NCI-H1048 (cell line): Measurements from ENCODE around the gene SPHKAP.
"Not testable (repeated sequence)": the region's sequence is repeated elsewhere in the genome, so short reads cannot be mapped to it uniquely, and the experiment has no call there.

Experiments used
- DNase-seq: peaks from one replicate; lab custom pipeline; 2025; lab: John Stamatoyannopoulos, UW

SPHKAP gene, protein sequence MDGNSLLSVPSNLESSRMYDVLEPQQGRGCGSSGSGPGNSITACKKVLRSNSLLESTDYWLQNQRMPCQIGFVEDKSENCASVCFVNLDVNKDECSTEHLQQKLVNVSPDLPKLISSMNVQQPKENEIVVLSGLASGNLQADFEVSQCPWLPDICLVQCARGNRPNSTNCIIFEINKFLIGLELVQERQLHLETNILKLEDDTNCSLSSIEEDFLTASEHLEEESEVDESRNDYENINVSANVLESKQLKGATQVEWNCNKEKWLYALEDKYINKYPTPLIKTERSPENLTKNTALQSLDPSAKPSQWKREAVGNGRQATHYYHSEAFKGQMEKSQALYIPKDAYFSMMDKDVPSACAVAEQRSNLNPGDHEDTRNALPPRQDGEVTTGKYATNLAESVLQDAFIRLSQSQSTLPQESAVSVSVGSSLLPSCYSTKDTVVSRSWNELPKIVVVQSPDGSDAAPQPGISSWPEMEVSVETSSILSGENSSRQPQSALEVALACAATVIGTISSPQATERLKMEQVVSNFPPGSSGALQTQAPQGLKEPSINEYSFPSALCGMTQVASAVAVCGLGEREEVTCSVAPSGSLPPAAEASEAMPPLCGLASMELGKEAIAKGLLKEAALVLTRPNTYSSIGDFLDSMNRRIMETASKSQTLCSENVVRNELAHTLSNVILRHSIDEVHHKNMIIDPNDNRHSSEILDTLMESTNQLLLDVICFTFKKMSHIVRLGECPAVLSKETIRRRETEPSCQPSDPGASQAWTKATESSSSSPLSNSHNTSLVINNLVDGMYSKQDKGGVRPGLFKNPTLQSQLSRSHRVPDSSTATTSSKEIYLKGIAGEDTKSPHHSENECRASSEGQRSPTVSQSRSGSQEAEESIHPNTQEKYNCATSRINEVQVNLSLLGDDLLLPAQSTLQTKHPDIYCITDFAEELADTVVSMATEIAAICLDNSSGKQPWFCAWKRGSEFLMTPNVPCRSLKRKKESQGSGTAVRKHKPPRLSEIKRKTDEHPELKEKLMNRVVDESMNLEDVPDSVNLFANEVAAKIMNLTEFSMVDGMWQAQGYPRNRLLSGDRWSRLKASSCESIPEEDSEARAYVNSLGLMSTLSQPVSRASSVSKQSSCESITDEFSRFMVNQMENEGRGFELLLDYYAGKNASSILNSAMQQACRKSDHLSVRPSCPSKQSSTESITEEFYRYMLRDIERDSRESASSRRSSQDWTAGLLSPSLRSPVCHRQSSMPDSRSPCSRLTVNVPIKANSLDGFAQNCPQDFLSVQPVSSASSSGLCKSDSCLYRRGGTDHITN (N-terminal part only)

DNA sequence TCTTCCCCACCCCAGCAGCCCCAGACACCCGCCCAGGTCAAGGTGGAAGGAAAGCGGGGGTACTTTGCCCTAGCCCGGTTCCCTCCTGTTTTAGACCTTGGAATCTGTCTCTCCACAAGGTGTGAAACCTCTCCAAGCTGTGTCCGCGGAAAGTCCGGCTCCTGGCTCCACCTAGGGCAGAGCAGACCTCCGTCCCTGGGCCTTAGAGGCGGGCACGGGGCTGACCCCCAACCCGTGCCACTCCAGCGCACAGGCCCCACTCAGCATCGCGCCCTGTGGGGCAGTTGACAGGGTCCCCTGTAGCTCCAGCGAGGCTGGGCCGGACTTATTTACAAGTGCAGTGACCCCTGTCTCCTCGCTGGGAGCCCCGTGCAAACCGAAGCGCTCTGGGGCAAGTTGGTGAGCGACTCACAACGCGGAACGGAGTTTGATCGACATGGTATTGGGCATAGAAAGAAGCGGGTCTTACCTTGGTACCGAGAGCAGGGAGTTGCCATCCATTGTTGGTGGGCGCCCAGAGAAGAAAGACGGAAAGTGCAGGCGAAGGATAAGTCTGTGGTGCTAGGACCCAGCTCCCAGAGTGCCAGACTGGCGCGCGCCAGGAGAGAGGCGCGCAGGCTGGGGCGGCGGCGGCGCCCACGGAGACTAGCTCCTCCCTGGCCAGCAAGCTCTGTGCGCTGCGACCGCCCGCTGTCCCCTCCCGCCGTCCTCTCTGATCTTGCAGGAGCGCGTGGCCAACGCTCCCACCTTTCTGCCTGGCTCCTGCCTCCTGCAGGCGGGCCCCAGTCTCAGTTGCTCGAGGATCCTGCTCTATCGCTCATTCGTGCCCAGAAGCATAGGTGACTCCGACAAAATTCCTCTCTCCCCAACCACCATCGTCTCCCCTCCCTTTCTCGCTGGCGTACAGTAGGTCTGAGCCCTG, at the start of gene SPHKAP:
Gene SPHKAP (minus strand): TSS at position 590 of the 922 bp plus-strand sequence. CDS start 89 bp downstream, at position 501.
- no peak for DNase-seq

DNA sequence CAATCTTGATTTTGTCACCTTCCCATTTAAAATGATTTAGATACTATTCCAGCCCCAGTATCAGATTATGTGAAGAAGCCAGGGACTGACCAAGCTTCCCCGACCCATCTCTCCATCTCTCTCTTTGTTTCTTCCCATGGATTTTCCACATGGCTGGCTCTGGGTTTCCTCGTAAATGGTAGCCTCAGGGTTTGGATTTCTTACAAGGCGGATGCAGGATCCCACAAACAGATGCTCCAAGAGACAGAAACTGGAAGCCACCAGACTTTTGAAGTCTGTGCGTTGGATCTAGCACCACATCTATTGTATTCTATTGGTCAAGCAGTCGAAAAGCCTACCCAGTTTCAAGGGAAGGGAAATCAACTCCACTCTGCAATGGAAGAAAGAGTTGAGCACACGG, 46.0 kb upstream of the SPHKAP start:
- no peak for DNase-seq

DNA sequence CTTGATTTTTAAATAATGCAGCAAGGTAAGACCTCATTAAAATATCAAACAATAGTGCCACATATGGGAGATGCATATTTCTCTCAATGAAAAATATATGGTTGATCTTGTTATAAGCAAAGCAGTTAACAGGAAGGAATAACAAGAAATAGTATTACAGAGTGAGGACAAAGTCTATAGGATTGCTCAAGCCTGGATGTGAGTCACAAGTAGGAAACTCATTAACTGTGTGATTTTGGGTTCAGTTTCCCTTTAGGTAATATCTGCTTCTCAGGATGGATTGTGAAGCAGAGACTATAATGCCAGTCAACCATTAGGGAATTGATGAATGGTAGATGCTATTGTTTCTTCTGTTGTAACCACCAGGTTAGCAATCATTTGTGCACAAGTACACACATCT, 42.9 kb upstream of the SPHKAP start:
- no peak for DNase-seq

DNA sequence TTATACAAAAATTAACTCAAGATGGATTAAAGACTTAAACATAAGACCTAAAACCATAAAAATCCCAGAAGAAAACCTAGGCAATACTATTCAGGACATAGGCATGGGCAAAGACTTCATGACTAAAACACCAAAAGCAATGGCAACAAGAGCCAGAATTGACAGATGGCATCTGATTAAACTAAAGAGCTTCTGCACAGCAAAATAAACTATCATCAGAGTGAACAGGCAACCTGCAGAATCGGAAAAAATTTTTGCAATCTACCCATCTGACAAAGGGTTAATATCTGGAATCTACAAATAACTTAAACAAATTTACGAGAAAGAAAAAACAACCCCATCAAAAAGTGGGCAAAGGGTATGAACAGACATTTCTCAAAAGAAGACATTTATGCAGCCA, 37.1 kb upstream of the SPHKAP start:
- not testable (repeated sequence) for DNase-seq

DNA sequence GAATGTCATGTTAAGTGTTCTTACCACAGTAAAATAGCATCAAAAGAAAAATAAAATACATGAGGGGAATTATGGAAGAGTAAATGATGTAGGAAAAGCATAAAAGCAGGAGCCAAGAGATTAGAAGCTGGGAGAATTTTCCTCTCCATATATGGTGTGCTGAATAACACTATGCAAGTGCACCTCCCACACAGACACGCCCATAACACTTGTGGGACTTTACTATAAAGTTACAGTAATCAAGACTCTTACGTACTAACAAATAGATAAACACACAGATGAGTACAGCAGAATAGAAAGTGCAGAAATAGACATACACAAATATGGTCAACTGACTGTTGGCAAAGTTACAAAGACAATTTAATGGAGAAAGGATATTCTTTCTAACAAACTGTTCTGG, 16.0 kb upstream of the SPHKAP start:
- DNase-seq, result no peak

DNA sequence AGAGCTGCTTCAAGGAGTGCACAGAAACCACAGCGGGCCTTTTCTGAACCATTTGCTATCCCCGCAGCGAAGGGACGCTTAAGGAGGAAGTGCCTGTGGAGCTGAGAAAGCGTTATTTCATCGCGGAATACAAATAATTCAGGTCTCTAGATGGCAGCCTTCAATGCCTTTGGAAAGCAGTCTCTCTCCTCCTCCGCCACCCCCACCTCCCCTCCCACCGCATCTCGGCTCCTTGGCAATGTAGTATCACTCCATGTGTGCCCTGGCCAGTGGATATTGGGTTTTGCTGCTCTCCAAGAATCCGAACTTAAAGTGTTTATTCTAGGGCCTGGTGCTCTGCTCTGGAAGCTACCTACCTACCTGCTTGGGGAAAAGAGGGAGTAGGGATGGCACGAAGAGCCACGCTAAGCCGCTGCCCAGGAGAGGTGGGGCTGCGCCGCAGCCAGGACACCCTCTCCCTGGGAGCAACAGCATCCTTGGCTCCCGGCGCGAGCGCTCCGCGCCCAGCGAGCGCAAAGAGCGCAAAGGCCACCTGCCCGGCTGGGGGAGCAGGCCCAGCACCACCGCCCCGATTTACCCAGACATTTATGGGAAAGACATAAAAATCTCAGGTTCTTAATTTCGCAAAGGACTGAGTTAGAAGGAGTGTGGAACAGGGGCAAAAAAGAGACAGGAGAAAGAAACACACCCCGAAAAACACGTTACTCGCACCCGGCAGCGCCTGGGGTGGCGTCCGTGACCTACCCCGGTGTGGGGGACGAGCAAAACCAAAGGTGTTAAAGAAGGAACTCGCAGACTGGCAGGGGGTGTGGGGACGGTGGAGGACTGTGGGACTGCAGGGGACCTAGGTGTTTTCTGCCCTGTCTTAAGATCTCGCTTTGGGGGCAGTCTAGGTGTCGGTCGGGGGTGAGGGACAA, 1.0 kb downstream of the SPHKAP start:
- DNase-seq, result no peak

DNA sequence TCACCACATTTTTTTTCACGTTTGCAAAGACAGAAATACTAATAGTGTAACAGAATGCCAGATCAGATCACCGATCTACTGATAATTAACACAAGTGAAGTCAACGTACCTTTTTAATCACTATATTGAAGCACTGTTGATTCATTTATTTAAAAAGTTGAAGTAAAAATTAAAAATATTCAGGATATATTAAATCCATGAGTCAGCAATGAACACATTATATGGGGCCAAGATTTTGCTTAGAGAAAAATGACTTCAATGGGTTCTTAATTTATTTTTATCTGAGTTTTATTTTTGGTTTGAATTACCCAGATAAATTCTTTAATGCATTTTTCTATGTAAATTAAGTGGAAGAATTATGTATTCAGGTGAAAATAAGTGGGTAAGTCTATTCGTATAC, 14.2 kb downstream of the SPHKAP start:
- no peak for DNase-seq

DNA sequence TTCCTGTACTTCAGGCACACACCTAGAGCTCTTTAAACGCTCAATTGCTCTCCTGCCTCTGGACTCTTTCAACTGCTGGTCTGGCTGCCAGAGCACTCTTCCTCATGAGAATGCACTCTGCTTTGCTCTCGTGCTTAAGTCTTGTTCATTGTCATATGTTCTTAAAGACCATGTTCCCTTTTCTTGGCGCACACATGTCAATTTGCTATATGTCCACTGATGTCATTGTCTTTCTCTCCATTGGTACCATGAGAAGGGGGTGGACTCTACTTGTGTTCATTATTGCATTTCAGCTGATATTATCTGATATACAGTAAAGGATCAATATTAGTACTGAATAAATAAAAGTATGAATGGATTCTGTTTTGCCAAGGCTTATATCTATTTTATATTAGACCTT, 16.8 kb downstream of the SPHKAP start:
- no peak for DNase-seq

DNA sequence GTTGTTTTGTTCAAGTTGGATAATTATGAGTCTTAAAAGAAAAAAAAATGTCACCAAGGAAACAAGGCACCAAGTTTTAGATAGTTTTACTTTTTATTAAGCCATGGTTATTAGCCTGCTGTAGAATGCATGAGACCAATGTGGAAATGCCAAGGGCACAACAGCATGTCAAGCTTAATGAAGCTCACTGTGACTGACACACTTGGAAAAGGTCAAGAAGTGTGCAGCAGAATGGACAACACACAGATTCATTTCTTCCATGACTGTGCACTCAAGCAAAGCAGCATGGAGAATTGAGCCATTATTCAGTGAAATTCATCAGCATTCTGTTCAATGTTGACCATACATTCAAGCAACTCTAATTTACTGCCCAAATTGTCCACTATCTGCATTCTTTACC, 23.6 kb downstream of the SPHKAP start:
- no peak for DNase-seq

DNA sequence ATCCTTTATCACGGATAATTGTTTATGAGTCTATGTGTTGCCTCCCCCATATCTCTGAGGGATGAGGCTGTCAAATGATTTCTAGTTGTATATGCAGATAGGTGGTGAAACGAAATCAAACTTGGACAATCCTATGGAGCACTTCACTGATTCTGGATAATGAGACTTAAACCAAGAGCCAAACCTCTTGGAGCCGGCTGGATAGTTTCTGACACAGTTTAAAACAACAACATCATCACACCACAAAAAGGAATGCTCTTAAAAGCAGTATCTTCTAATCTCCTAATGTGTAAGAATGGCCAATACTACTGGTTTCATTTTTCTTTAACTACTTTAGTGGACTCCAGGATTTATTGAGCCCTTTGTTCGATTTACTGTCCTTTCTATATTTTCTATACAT, 36.5 kb downstream of the SPHKAP start:
- DNase-seq, result no peak

DNA sequence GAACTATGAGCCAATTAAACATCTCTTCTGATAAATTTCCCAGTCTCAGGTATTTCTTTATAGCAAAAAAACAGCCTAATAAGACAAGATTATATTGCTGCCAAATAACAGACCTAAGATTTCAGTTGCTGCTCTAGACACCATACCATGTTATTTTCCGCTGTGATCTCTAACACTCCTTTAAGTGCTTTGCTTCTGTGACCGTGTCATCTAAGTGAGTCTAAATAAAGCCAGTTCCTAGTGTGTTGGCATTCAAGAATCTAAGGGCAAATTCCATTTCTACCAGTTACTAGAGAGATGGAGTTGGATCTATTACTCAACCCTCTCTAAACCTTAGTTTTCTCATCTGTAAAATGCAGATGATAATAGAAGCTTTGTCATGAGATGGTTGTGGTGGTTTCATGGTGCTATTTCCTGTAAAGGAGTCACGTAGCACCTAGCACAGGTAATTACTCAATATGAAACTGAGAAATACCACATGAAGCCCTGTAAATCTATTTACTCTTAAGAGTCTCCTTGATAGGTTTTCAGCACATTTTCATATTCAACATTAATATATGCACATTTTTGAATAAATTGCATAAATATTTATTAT, 40.5 kb downstream of the SPHKAP start:
- DNase-seq, result no peak

DNA sequence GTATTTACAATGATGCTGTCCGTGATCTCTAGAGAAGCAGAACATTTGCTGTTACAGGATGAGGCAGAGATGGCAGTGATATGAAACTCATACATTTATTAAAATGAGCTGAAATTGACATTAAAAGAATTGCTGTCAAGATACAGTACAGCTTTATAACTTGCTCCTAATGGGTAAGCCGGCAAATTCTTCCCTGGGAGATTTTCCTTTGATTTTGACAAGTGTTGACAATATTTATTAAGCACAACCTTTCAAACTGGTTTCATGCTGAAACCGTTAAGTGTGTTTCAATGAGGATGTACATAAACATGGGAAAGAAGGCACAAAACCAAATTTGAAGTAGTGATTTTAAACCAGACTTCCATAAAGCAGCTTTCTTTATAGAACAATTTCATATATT, 45.5 kb downstream of the SPHKAP start:
- no peak for DNase-seq

DNA sequence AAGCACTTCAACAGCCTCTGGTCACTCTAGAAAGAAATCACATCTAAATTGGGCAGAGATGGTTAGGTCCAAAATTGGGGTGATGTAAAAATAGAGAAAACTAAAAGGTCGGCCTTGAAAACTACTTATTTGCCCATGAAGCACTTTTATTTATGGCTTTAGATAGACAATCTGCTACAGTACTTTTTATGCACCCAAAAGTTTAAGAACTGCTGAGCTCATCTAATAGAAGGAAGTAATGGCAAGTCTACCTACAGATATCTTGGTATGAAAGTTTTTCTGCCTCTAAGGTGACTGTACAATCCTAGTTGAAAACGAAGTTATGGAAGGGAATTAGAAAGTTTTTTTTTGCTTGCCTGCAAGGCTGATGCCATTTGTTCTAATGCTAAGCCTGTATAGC, 46.2 kb downstream of the SPHKAP start:
- DNase-seq, result no peak

DNA sequence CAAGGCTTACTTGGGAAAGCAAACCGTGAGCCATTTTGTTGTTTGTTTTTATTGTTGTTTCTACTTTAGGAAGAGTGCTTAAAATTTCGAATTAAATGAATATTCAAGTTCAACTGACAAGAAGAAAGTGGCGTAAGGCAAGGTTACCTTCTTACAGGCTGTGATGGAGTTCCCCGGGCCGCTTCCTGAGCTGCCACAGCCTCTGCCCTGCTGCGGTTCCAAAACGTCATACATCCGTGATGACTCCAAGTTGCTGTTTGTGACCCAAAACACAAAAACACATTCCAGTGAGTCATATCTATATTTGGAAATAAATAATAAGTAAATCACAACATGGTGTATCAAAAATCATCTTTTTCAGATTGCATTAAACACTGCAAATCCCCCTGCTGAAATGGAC, 49.7 kb downstream of the SPHKAP start:
- no peak for DNase-seq

DNA sequence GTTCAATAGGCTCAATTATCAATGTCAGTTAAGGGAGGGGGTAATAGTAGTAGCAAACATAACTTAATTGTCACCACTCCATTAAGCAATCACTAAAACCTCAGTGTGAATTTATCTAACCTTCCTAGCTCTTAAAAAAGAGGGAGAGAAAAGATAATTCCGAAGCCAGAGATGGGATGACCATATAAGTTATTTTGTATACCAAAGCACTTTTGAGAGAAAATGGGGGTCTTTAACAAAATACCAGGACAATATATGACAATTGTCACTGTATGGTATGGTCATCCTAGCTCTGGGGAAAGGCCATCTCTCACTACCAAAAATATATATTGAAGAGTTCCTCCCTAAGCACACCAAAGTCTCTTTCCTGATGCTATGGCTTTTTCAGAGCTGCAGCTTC, 55.1 kb downstream of the SPHKAP start:
- no peak for DNase-seq

DNA sequence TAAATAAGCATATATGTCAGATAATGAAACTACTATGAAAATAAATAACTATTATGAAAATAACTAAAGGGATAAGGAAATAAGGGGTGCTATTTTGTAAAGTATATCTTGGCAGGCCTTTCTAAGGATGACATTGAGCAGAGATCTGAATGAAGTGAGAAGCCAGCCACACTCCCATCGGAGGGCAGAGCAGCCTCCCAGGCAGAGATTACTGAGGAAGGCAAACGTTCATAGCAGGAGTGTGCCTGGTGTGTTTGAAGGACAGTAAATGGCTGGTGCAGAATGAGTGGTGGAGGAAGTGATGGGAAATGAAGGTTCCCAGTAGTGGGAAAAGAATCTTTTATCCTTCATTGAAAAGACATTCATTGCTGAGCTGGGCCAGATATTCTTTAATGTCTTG, 62.5 kb downstream of the SPHKAP start:
- DNase-seq, result no peak

DNA sequence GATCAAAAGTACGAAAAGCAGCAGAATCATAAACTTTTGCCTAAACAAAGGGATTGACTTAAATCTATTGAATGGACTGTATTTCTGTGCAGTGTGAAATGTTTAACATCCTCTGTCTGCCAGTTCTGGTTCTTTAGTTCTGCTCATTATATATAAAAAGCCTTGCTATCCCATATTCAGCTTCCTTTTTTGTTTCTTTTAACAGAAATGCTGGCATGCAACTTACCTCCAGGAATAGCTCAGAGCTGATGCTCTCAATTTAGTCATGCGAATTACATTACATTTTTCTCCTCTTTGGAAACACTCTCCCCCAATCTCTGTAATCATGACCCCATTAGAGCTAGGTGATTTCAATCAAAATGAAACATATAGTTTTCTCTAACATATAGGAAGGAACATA, 73.6 kb downstream of the SPHKAP start:
- no peak for DNase-seq

DNA sequence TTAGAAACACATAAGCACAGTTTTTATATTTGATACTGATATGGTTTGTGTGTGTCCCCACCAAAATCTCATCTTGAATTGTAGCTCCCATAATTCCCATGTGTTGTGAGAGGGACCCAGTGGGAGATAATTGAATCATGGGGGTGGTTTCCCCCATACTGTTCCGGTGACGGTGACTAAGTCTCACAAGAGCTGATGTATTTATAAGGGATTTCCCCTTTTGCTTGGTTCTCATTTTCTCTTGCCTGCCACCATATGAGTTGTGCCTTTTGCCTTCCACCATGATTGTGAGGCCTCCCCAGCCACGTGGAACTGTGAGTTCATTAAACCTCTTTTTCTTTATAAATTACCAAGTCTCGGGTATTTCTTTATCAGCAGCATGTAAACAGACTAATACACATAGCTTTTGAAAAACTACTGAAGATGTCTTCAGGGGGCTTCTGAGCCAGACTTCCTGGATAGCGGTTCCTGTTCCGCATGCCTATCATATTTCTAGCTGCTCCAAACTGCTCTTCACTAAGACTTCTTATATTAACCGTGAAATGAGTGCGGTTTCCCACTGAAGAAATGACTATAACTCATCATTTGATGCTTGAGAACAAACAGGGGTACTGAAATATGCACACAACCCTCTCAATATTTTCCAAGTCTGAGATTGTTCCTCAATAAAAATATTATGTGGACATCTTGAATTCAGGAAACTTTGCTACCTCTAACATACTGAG, 75.8 kb downstream of the SPHKAP start:
- DNase-seq, result no peak

DNA sequence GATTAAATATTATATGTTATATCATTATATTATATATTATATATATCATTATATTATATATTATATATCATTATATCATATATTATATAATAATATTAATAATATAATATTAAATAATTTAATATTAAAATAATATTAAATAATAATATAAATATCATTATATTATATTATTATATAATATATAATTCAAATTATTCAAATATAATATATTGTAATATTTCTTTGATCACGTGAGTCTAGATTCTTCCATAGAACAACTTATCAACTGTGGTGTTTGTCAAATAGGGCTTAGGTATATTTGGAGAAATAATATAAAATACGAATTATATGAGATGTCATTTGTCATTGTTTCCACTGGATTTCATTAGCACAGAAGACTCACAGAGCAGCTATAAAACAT, 77.3 kb downstream of the SPHKAP start:
- no peak for DNase-seq
